GM12873 (cell line): ENCODE measurements around the gene FNDC3B.

Source experiments
- TF ChIP-seq, protein P1 (sequence below): IDR thresholded peaks from 2 replicates; pipeline ENCODE4 v1.5.1; 2012; ENCODE audit warnings: low read depth, mild to moderate bottlenecking, moderate library complexity, low read length, control low read depth; ENCODE audit not compliant: insufficient read depth; ENCODE audit errors: missing control alignments

Gene FNDC3B

DNA sequence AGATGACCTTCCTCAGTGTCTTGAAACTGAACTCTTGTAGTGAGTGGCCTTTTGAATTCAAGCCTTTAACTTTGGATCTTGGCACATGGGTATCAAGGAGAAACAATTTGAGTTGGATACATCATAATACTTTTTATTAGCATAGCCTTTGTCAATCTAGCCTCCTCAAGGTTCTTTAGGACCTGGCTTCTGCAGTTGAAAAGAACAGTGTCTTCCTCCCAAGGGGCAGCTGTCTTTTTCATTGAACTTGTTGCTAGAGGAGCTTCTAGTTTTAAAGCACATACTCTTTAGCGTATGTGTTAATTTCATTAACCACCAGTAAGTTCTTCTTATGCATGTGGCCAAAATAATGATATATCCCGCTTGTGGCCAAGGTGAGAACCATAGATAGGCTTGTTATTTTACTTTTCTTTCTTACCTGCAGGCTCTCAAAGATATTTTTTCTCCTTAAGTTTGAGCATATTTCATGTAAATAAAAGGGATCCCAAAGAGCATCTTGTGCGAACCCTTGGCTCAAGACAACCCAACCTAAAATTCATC is 325.7 kb downstream of the FNDC3B start:
- TF ChIP-seq, protein P1, sequence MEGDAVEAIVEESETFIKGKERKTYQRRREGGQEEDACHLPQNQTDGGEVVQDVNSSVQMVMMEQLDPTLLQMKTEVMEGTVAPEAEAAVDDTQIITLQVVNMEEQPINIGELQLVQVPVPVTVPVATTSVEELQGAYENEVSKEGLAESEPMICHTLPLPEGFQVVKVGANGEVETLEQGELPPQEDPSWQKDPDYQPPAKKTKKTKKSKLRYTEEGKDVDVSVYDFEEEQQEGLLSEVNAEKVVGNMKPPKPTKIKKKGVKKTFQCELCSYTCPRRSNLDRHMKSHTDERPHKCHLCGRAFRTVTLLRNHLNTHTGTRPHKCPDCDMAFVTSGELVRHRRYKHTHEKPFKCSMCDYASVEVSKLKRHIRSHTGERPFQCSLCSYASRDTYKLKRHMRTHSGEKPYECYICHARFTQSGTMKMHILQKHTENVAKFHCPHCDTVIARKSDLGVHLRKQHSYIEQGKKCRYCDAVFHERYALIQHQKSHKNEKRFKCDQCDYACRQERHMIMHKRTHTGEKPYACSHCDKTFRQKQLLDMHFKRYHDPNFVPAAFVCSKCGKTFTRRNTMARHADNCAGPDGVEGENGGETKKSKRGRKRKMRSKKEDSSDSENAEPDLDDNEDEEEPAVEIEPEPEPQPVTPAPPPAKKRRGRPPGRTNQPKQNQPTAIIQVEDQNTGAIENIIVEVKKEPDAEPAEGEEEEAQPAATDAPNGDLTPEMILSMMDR, result no peak

DNA sequence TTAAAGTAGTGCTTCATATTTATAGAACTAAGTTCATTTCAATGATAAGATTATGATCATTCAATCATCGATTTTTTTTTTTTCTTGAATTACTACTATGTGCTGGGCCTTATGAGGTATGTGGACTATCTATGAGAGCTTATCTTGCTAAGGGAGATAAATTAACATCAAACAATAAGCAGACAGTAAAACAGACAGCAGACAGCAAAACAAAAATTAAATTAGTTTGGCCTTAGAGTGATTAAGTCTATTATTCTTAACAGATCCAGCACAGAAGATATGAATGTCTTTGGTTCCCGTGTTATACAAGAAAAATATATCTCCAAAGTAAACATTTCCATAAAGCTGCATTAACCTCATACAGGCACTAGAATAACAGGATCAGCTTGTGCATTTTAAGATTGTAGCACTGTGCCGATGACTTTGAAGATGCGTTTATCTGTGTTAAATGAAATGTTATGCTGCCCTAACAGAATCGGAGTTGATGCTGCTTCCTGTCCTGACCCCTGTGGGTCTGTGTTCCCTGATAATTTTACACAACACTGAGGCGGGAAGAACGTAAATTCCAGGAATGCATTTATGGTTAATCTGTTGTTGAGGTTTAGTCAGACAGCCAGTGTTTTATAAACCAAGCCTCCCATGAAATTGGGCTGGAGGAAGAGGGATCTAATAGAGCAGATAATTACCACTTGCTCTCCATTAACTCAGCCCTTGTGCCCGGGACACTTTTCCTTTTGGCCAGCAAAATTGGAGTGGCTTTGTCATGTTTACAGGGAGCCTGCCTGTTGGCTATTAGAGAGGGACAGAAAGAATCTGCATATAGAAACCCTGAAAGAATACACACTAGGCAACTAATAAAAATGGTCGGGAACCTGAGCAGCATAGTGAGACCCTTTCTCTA is 328.1 kb downstream of the FNDC3B start:
- TF ChIP-seq, protein P1, result no peak

DNA sequence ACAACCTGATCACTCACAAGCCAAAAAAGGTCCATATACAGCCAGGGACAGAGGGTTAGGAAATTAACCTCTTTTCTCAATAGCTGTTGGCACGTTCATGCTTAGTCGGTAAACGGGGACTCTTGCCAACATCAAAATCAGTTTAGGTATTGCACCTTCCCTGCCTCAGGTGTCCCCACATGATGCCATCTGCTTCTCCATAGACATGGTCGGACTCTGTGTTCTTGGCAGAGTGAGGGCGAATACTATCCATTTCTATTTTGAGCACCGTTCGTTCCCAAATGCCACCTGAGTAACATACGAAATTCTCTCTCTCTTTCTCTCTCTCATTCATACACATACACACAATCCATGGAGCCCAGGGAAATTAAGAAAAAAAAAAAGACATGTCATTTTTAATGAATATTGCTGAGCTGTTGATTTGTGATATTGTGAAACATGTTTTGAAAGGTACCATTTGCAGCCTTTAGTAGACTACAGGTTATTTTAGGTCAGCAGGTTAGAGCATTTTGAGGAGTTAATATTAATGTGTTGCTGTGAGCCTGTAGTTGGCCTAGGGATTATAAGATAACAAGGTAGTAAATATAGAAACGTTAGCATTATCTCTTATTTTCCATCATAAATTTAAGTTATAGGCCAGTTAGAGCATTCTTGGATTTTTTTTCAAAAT is 330.3 kb downstream of the FNDC3B start:
- TF ChIP-seq, protein P1, result no peak

GRCh38 chr3:172370419-172370818 is 331.0 kb downstream of the FNDC3B start:
- TF ChIP-seq, protein P1, result no peak

DNA sequence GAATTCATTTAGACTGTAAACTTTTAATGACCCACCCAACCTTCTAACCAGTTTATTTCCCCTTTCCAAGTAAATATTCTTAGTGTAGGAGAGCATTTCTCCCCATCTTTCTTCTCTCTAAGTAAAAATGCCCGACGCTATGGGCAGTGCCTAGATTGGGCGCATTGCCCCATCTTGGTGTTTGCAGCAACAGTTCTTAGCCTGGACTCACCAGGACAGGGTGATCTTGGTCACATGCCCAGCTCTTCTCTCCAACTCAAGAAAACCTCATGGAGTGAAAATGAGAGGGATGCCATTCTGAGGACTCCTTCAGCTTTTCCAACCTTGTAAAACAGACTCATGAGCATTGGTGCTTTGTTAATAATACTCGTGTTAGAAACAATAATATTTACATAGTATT is 332.2 kb downstream of the FNDC3B start:
- TF ChIP-seq, protein P1, result no peak

DNA sequence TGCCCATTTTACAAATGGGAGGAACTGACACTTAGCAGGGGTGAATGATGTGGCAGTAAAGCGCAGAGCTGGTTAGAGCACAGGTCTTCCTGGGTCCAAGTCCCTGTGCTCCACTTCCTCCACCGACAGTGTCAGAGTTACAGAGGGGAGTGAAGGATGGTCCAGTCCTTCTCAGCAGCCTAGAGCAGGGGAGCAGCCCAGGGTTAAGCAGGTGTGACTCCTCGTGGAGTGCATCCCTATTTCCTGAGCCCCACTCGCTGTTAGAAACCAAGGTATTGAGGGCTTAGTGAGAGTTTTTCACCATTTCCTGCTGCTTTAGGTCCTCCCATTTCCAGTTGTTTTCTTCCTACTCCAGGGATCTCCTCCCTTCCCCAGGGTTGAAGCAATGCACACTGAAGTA is 333.5 kb downstream of the FNDC3B start:
- TF ChIP-seq, protein P1, result no peak

- TF ChIP-seq, protein P1, result no peak
Observed at GRCh38 chr3:172373912-172374311, 334.5 kb downstream of the FNDC3B start.
